Natural killer cell (primary cell): ENCODE data around the gene MZF1. TPM values are rescaled to one million over a fixed set of nuclear protein-coding genes. Genes with fewer than 3 reads are reported as not detected.

ENCODE experiments used
- ATAC-seq, 3 donors: fragments of 150-1000 bp in 2 of 3; fragments of 200-7000 bp in 1 of 3; cut with Tn5 transposase; 1 replicate in 1 of 3; 2 replicates in 2 of 3; pipeline ENCODE4 v1.10.0; 2021; ENCODE audit warnings: mild to moderate bottlenecking in 2 of 3, moderate library complexity in 2 of 3
- DNase-seq, 2 donors: peaks; one replicate each; pipeline versions ENCODE4 v3.0.0 to v3.0.0-alpha.2; 2013 to 2021; ENCODE audit warnings: mixed read lengths in 1 of 2
- H3K27ac ChIP-seq: one replicate; pipeline ENCODE4 v1.5.1; 2013; ENCODE audit warnings: mild to moderate bottlenecking, low read length
- H3K27me3 ChIP-seq: one replicate; pipeline ENCODE4 v1.6.1; 2013; ENCODE audit warnings: low read length; ENCODE audit not compliant: control insufficient read depth, insufficient read depth
- H3K36me3 ChIP-seq: one replicate; pipeline ENCODE4 v1.6.1; 2013; ENCODE audit warnings: low read length; ENCODE audit not compliant: control insufficient read depth, insufficient read depth
- H3K4me1 ChIP-seq: one replicate; pipeline ENCODE4 v1.6.1; 2013; ENCODE audit warnings: low read length; ENCODE audit not compliant: control insufficient read depth, insufficient read depth
- H3K4me3 ChIP-seq: one replicate; pipeline ENCODE4 v1.5.1; 2013; ENCODE audit warnings: low read length
- H3K9me3 ChIP-seq: one replicate; pipeline ENCODE4 v1.6.1; 2013; ENCODE audit warnings: low read length; ENCODE audit not compliant: control insufficient read depth, insufficient read depth
- H3K27ac Mint-ChIP-seq, 2 donors: one replicate each; pipeline ENCODE4 v1.8.0; 2022; ENCODE audit warnings: mild to moderate bottlenecking in 2 of 2, mixed read lengths in 2 of 2, moderate library complexity in 1 of 2
- H3K27me3 Mint-ChIP-seq, 2 donors: one replicate each; pipeline ENCODE4 v1.8.0; 2022; ENCODE audit warnings: low read depth in 2 of 2, mixed read lengths in 2 of 2
- H3K36me3 Mint-ChIP-seq: one replicate; pipeline ENCODE4 v1.8.0; 2022; ENCODE audit warnings: mixed read lengths
- H3K4me1 Mint-ChIP-seq, 2 donors: one replicate each; pipeline ENCODE4 v1.8.0; 2022; ENCODE audit warnings: mixed read lengths in 2 of 2
- H3K4me3 Mint-ChIP-seq: one replicate; pipeline ENCODE4 v1.8.0; 2022; ENCODE audit warnings: mild to moderate bottlenecking, moderate library complexity, mixed read lengths
- H3K9me3 Mint-ChIP-seq, 2 donors: one replicate each; pipeline ENCODE4 v1.8.0; 2022; ENCODE audit warnings: mixed read lengths in 2 of 2
- CTCF ChIP-seq: fragments of 200-600 bp; IDR thresholded peaks from one replicate; pipeline ENCODE4 v1.8.0; 2022; ENCODE audit warnings: antibody characterized with exemption
- WGBS: methylation state at CpG from one replicate; pipeline ENCODE4 v1.1.7; 2013; ENCODE audit warnings: missing lambda C conversion rate; ENCODE audit not compliant: insufficient coverage; 5-methylcytosine and 5-hydroxymethylcytosine counted together
- intact Hi-C: fragments of 100-400 bp; cut with micrococcal nuclease; formaldehyde crosslinking; loops from one replicate; pipeline ENCODE4 v1.14.2; 2022
- total RNA-seq, 4 donors: library from RNA; stranded (reverse); fragments of 120-200 nt in 1 of 4; gene quantifications; one replicate each; pipeline versions ENCODE4 v1.2.3 to v1.2.4, GENCODE V29; 2013 to 2022

The MZF1 gene
- total RNA-seq, 3 donors from 2014 or later (not counting 1 experiment from before 2014, with no cell fraction given), result 24.9 to 40.1 (median 37.3) TPM

GRCh38 chr19:58531034-58531840 is 41.9 kb downstream of the MZF1 start:
- 85% methylated on average over 7 of the region's 10 CpGs for WGBS
- Mint-ChIP-seq H3K4me3 (no peak overlapping the region), H3K27me3 (peaks cover 0 to 2% of the 10 kb centered on the region in 2 donors), H3K9me3 (no peaks in the 10 kb centered on the region), H3K36me3 (no peaks in the 10 kb centered on the region), H3K4me1 (no peaks in the 10 kb centered on the region), H3K27ac (no peak overlapping the region)
- H3K4me3 ChIP-seq, result no peak overlapping the region
- H3K27ac ChIP-seq, result no peak overlapping the region
- H3K4me1 ChIP-seq, result no peaks in the 10 kb centered on the region
- no peaks in the 10 kb centered on the region for H3K9me3 ChIP-seq
- TF ChIP-seq CTCF, result no peak
- H3K27me3 ChIP-seq, result no peaks in the 10 kb centered on the region
- intact Hi-C loops, result no loop called here
- H3K36me3 ChIP-seq, result no peaks in the 10 kb centered on the region
- DNase-seq (no peak), ATAC-seq (no peak)

- Mint-ChIP-seq H3K27ac (no peak overlapping the region), H3K36me3 (no peaks in the 10 kb centered on the region)
- H3K4me3 ChIP-seq, result no peak overlapping the region
Observed at GRCh38 chr19:58529405-58529804, 43.7 kb downstream of the MZF1 start.

GRCh38 chr19:58522709-58523108 is 50.4 kb downstream of the MZF1 start:
- H3K9me3 ChIP-seq, result no peaks in the 10 kb centered on the region
- no peak overlapping the region for H3K4me3 Mint-ChIP-seq
- ATAC-seq (no peak), DNase-seq (no peak)
- H3K27me3 ChIP-seq, result no peaks in the 10 kb centered on the region
- H3K9me3 Mint-ChIP-seq, result no peaks in the 10 kb centered on the region
- no peaks in the 10 kb centered on the region for H3K36me3 Mint-ChIP-seq
- no peak overlapping the region for H3K27ac Mint-ChIP-seq
- H3K4me1 Mint-ChIP-seq, result peaks cover 25 to 30% of the 10 kb centered on the region in 2 donors
- no peak overlapping the region for H3K27ac ChIP-seq
- H3K36me3 ChIP-seq, result no peaks in the 10 kb centered on the region
- TF ChIP-seq CTCF, result no peak
- no peaks in the 10 kb centered on the region for H3K27me3 Mint-ChIP-seq
- intact Hi-C loops, result no loop called here
- peaks cover 24% of the 10 kb centered on the region for H3K4me1 ChIP-seq
- H3K4me3 ChIP-seq, result no peak overlapping the region
- 87% methylated on average over 3 of the region's 3 CpGs for WGBS

More at GRCh38 chr19:58529405-58529804, 43.7 kb downstream of the MZF1 start:
- no peak overlapping the region for H3K4me3 Mint-ChIP-seq
- H3K27me3 Mint-ChIP-seq, result peaks cover 0 to 2% of the 10 kb centered on the region in 2 donors
- H3K36me3 ChIP-seq, result no peaks in the 10 kb centered on the region
- H3K27me3 ChIP-seq, result no peaks in the 10 kb centered on the region
- no peaks in the 10 kb centered on the region for H3K4me1 ChIP-seq
- H3K9me3 Mint-ChIP-seq, result no peaks in the 10 kb centered on the region
- H3K27ac ChIP-seq, result no peak overlapping the region
- intact Hi-C loops, result no loop called here
- no peak for TF ChIP-seq CTCF
- 92% methylated on average over 3 of the region's 3 CpGs for WGBS
- H3K9me3 ChIP-seq, result no peaks in the 10 kb centered on the region
- no peak for DNase-seq
- ATAC-seq, result no peak
- H3K4me1 Mint-ChIP-seq, result no peaks in the 10 kb centered on the region

- no peak for TF ChIP-seq CTCF
- H3K4me1 Mint-ChIP-seq, result peaks cover 25 to 36% of the 10 kb centered on the region in 2 donors
- peaks cover 28% of the 10 kb centered on the region for H3K4me1 ChIP-seq
- H3K27me3 Mint-ChIP-seq, result no peaks in the 10 kb centered on the region
- intact Hi-C loops, result no loop called here
- H3K27ac ChIP-seq, result no peak overlapping the region
- 89% methylated on average over 4 of the region's 4 CpGs for WGBS
- H3K9me3 Mint-ChIP-seq, result no peaks in the 10 kb centered on the region
- H3K4me3 Mint-ChIP-seq, result no peak overlapping the region
- no peaks in the 10 kb centered on the region for H3K36me3 Mint-ChIP-seq
- H3K27me3 ChIP-seq, result no peaks in the 10 kb centered on the region
- no peak for DNase-seq
- ATAC-seq, result no peak
- no peaks in the 10 kb centered on the region for H3K9me3 ChIP-seq
- peaks cover 5% of the 10 kb centered on the region for H3K36me3 ChIP-seq
- H3K27ac Mint-ChIP-seq, result no peak overlapping the region
- no peak overlapping the region for H3K4me3 ChIP-seq
Observed at GRCh38 chr19:58521651-58522050, 51.5 kb downstream of the MZF1 start.
